ENCODE measurements around the gene TMEM131L.
A peak's percentile ranks its signal among the peaks of the same experiment; 100 is the strongest.

The TMEM131L gene

DNA sequence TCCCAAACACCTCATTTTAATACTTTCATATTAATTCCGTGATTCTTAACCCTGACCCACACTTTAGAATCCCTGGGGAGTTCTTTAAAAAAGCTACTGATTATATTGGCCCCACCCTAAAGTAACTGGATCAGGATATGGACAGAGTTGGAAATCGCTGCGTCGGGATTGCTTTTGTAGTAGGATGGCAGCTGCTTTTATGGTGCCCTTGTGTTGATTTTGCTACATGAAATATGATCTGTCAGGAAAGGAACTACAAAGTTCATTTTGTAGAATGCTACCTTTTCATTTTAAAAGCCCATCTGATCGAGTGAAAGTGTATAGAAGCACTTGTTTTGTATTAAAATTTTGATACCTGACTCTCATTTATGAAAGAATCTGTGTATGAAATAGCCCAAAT is 43.6 kb downstream of the TMEM131L start:
- DNase-seq = no peak

GRCh38 chr4:153510252-153511001 is 44.3 kb downstream of the TMEM131L start:
- DNase-seq = no peak

DNA sequence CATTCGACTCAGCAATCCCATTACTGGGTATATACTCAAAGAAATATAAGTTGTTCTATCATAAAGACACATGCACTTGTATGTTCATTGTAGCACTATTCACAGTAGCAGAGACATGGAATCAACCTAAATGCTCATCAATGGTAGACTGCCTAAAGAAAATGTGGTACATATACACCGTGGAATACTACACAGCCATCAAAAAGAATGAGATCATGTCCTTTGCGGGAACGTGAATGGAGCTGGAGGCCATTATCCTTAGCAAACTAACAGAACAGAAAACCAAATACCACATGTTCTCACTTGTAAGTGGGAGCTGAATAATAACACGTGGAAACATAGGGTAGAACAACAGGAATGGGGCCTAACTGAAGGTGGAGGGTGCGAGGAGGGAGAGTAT is 44.9 kb downstream of the TMEM131L start:
- DNase-seq = no peak

DNA sequence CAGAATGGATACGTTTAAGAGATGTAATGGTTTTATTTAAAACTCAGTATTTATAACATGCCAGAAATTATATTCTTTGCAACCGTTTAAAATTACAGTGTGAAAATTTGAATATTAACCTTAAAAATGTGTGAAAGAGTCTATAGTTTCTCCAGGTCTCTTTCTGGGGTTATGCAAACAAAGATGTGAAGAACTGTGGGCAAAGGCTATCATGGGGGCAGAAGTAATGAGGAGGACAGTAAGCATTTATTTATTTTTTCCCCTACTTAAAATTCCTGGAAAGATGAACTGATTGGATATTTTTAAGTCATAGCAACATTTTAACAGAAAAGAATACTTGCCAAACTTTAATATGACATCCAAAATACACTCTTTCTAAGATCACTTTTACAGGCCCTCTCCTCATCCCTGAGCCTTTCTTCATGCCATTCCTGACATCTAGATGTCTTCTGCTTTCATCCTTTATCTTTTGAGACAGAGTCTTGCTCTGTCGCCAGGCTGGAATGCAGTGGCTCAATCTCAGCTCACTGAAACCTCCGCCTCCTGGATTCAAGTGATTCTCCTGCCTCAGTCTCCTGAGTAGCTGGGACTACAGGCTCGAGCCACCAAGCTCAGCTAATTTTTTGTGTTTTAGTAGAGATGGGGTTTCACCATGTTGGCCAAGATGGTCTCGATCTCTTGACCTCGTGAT is 46.1 kb downstream of the TMEM131L start:
- DNase-seq = no peak

GRCh38 chr4:153512952-153513500 is 46.9 kb downstream of the TMEM131L start:
- DNase-seq = no peak

DNA sequence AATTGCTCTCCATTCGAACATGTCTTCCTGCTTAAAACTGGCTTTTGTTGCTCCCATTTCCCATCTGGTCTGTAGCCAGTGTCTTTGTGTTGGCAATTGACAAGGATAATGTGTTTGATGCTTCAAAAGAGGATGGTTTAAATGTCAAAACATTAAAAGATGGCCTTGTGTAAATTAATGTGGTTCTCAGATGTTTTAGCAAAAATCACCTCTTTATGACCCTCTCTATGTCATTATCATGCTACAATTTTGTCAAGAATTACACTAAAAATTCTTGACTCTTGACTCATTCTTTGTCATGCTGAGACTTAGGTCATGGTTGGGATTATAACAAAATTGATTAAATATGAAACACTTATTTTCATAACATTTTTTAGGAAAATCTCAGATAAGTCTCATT is 47.4 kb downstream of the TMEM131L start:
- DNase-seq = no peak

DNA sequence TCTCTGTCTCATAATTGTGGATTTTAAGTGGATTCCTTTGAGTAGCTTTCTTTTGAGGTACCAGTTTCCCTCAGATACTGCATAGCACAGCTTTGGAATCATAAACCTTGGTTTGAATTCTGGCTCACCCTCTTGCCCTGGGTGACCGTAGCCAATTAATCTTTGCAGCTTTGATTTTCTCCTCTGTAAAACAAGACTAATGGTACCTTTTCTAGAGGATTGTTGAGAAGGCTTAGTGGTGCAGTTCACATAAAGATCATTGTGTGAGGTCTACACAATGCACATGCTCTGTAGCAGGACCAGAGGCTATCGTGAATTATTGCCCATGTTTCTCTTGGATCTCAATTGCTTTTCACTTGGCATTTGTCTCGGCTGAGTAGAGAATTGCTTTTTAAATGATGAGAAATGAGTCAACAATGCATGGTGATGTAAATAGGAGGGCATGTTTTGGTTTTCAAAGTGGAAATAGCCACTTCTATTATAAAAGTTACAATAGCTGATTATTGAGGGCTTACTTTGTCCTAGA is 47.9 kb downstream of the TMEM131L start:
- no peak for DNase-seq

GRCh38 chr4:153514688-153515426 is 48.7 kb downstream of the TMEM131L start:
- no peak for DNase-seq

- DNase-seq = no peak
Observed at GRCh38 chr4:153517159-153517558, 51.0 kb downstream of the TMEM131L start.

DNA sequence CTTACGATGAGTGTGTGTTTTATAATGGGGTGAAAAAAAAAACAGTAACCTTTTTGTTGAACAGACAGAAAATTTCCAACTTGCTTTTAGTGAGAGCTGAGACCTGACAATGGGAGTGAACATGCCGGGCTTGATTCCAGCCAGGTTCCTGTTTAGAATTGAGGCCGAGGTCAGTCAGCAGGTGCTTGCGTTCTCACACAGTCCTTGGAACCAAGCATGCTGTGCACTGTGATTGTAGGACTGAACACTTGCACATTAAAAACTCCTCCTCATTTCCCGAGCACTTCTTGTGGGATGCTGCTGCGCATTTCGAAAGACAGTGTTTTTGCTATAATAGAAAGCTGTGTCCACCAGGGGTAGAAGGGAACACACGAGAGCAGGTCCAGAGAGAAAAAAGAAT is 51.8 kb downstream of the TMEM131L start:
- DNase-seq = no peak

DNA sequence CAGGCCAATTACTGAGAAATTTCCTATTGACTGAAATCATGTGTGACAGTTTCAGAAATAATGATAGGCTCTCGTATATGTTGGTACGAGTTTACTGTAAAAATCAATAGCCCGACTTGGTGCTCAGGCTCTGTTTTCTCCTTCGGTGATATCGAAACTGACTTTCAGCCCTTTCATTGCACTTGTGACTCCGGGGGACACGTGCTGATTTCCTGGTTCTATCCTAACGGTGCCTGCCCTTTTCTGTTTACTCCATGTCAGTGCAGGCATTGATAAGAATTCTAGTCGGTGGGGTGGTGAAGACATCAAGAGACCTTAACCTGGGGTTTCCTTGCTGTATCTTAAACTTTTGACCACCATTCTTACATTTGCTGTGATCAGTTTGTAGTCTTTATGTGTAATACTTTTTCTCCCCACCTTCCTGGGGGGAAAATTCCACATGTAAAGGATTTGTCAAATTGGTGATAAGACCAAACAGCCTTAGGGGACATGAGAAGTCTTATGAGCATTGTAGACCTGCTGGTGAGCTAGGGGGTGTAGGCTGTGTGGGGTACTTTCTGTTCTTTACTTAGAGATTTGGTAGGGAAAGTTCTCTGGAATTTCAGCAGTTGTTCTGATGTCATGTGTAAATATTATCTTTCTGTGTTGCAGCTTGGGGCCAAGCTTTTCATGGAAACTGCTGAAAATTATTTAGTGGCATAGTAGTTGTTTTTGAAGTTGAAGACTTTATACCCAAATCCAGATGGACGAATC is 52.7 kb downstream of the TMEM131L start:
- DNase-seq = no peak

DNA sequence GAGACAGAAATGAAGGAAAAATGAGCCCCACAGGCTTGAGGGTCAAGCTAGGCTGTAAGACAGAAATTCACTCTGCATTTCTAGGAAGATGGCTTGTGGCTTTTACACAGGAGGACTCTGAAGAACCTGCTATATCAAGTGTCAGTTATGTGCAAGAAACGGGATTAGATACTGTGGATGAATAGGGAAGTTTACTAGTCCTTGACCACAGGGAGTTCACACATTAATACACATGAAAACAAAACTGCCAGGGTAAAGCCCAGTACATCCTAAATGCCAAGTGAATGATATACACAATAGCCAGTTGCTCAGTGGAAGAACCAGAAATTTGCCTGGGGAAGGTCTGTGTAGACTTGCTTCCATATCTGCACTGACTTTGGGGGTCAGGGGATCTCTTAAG is 53.5 kb downstream of the TMEM131L start:
- DNase-seq = no peak

GRCh38 chr4:153520227-153520626 is 54.1 kb downstream of the TMEM131L start:
- DNase-seq = no peak

- no peak for DNase-seq
Observed at GRCh38 chr4:153520801-153521329, 54.7 kb downstream of the TMEM131L start.

DNA sequence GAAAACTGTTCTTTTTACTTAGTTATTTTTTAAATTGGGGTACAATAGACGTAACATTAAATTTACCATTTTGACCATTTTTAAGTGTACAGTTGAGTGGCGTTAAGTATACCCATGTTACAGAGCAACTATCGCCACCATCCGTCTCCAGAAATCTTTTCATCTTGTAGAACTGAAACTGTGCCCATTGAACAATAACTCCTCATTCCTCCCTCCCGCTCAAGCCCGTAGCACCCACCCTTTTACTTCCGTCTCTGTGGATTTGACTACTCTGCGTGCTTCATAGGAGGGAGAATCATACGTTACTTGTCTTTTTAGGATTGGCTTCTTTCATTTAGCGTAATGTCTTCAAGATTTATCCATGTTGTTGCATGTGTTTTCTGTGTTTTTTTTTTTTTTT is 55.3 kb downstream of the TMEM131L start:
- no peak for DNase-seq

DNA sequence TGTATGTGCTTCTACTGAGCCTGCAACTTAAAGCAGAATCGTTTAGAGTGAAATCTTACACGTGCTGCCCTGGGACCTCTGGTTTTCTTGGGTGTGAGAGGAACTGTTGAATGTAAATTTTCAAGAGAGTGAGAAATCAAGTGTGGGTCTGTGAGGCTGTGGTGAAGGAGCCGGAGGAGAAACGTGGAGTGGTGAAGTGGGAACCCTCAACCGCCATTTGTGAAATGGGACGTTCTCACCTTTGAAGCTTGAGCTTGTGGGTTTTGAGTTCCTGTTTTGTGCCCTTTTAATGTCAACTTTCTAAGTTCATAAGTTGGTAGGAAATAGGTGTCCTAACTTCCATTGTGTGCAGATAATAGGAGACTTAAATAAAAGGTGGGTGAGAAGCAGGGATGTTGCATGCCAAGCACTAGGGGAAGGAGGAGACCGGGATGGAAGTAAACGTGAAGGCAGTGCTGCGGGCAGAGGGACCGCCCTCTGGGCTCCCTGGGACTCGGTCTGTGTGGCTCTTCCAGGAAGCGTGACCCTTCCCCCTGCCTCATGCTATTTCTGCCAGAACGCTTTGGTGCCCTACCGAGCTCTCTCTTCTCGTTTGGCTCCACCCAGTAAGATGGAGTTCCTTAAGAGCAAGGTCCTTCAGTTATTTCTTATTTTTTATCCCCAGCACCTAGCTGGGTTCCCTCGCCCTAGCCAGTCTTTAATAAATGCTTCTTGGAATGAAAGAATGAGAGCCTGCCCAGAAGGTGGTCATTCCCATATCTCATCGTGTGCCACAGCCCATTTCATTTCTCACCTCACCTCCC is 56.0 kb downstream of the TMEM131L start:
- DNase-seq = peak; percentile 46 to 65

GRCh38 chr4:153522802-153523094 is 56.6 kb downstream of the TMEM131L start:
- peak; percentile 52 to 54 for DNase-seq

DNA sequence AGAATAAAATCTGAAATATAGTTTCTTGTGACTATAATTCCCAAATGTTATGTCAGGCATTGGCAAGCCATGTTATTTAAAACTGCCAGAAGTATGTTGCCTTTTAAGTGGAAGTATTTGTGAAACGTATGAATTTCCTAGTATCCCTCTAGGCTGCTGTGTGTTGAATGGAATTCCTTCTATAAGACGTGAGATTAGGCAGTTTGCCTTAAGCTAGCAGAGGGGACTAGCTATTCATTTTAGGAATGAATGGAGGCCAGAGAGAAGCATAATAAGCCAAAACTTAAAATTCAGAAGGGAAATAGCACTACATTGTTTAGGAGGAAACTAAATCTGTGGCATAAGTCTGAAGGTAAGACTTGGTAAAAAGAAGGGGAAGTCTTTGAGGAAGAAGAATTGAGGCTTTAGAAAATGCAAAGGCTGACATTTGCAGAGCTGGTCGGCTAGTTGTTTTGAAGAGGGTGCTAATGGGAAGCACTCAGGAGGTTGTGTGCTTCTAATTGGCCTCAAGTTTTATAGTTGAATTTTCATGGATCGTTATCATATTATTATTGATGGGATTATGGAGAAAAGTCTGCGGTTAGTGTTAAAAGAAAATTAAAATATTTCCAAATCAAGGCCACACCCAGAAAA is 57.1 kb downstream of the TMEM131L start:
- no peak for DNase-seq

- no peak for DNase-seq
Observed at GRCh38 chr4:153523941-153524386, 57.8 kb downstream of the TMEM131L start.

DNA sequence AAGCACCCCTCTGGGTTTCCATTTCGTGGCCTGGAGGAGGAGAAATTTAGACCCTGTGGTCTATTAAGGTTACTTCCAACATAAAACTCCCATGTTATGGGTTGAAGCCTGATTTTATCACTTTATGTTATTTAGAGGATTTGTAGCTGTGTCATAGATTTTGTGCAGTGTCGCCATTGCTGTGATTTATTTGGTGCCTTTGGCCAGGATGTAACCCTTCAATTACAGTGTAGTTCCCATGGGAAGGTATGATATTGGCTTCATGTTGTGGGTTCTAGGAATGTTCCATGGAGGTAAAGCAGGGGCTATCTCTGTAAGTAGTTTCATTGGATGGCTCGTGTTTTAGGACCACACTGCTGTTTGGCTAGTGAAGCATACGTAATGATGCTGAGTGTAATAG is 58.5 kb downstream of the TMEM131L start:
- no peak for DNase-seq

- no peak for DNase-seq
Observed at GRCh38 chr4:153527690-153528089, 61.5 kb downstream of the TMEM131L start.
